Measurements from ENCODE around the gene DAG1. TPM values are rescaled to one million over a fixed set of nuclear protein-coding genes. Genes with fewer than 3 reads are reported as not detected.

The DAG1 gene
- total RNA-seq, 1 experiment from 2014 or later: 93.0 TPM

DNA sequence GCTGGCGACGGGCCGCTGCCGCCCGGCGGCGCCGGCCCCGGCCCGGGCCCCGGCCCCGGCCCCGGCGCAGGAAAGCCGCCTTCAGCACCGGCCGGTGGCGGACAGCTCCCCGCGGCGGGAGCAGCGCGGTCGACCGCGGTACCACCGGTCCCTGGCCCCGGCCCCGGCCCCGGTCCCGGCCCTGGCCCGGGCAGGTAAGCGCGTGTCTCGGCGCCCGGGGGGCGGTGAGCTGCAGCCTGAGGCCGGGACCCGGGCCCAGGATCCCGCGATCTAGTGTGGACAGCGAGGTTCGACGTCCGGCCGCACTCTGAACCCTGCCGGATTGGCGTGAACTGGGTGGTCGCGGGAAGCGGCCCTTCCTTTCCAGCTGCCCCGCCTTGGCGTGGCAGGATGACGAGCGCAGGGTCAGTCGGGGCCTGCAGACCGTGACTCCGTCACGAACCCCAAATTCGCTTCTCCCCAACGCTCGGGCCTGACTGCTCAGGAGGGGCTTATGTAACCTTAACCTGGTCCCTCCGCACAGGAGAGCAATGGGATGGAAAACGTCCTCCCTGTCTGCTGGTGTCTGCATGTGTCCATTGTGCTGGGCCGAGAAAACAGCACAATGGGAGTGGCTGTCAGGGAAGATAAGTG is 84.7 kb downstream of the DAG1 start:
- no CpG with 5 or more reads among the region's 66 CpGs for WGBS (ENCODE audit: extremely low coverage, insufficient read length, low lambda C conversion rate)
- H3K9ac ChIP-seq (ENCODE audit: extremely low read depth, insufficient read length, low read length): no peak overlapping the region
- no peak overlapping the region for H2BK15ac ChIP-seq (ENCODE audit: low read depth, low read length)

More for the DNA sequence above, 84.7 kb downstream of the DAG1 start:
- H3K27ac ChIP-seq (ENCODE audit: insufficient read length, low read depth, low read length): no peak overlapping the region
- Mint-ChIP-seq H3K27me3 (ENCODE audit: low read depth) (peaks cover 12% of the 10 kb centered on the region), H3K9me3 (no peaks in the 10 kb centered on the region), H3K27ac (no peak overlapping the region), H3K36me3 (ENCODE audit: insufficient read depth in 1 of 3, low read depth in 3 of 3) (peaks cover 0 to 7% (median 0%) of the 10 kb centered on the region in 3 experiments; a peak in 3 of 7 replicates), H3K4me3 (peak overlapping the region; percentile 61 to 87), H3K4me1 (peaks cover 16 to 18% of the 10 kb centered on the region in 2 experiments)
- peaks cover 6% of the 10 kb centered on the region; the same call in 1 of the 2 replicates for H3K4me1 ChIP-seq (ENCODE audit: insufficient read depth, low read length)
- no peaks in the 10 kb centered on the region for H3K9me3 ChIP-seq (ENCODE audit: control insufficient read depth, low read depth, low read length)
- no peaks in the 10 kb centered on the region for H3K79me2 ChIP-seq (ENCODE audit: insufficient read depth, low read length)
- no peaks in the 10 kb centered on the region for H3K27me3 ChIP-seq (ENCODE audit: insufficient read depth, low read length)
- TF ChIP-seq, protein P1, sequence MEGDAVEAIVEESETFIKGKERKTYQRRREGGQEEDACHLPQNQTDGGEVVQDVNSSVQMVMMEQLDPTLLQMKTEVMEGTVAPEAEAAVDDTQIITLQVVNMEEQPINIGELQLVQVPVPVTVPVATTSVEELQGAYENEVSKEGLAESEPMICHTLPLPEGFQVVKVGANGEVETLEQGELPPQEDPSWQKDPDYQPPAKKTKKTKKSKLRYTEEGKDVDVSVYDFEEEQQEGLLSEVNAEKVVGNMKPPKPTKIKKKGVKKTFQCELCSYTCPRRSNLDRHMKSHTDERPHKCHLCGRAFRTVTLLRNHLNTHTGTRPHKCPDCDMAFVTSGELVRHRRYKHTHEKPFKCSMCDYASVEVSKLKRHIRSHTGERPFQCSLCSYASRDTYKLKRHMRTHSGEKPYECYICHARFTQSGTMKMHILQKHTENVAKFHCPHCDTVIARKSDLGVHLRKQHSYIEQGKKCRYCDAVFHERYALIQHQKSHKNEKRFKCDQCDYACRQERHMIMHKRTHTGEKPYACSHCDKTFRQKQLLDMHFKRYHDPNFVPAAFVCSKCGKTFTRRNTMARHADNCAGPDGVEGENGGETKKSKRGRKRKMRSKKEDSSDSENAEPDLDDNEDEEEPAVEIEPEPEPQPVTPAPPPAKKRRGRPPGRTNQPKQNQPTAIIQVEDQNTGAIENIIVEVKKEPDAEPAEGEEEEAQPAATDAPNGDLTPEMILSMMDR (conservative IDR thresholded peaks at IDR 0.05): no peak
- no peak overlapping the region for H3K14ac ChIP-seq (ENCODE audit: insufficient read depth, low read length)
- no peak overlapping the region for H3K23ac ChIP-seq (ENCODE audit: insufficient read length, low read depth, low read length)
- no peak overlapping the region for H2BK12ac ChIP-seq (ENCODE audit: insufficient read length, low read depth, low read length)
- no peak overlapping the region for H3T11ph ChIP-seq (ENCODE audit: low read length)
- no peak overlapping the region for H3K56ac ChIP-seq (ENCODE audit: insufficient read length, low read depth, low read length)
- H2BK5ac ChIP-seq (ENCODE audit: insufficient read length, low read length): no peak overlapping the region
- H3K18ac ChIP-seq (ENCODE audit: insufficient read length, low read depth, low read length): no peak overlapping the region
- H4K5ac ChIP-seq (ENCODE audit: insufficient read length, low read depth, low read length): no peak overlapping the region
- H4K20me1 ChIP-seq (ENCODE audit: control insufficient read depth, insufficient read depth, insufficient read length): no peaks in the 10 kb centered on the region
- H2BK20ac ChIP-seq (ENCODE audit: low read depth, low read length, poor library complexity, severe bottlenecking): no peak overlapping the region
- H2AK5ac ChIP-seq (ENCODE audit: insufficient read length, low read length): no peak overlapping the region
- no peak overlapping the region for H4K8ac ChIP-seq (replicated peaks; ENCODE audit: insufficient read length, low read depth, low read length)
- H3K79me1 ChIP-seq (ENCODE audit: insufficient read depth, low read depth, low read length, poor library complexity, severe bottlenecking): no peaks in the 10 kb centered on the region
- peak overlapping the region; percentile 48 for H3K4me2 ChIP-seq (ENCODE audit: insufficient read depth, insufficient read length, low read length)
- DNase-seq: peak; percentile 62
- no peak overlapping the region for H4K91ac ChIP-seq (ENCODE audit: insufficient read length, low read depth, low read length)
- no peak overlapping the region for H2BK120ac ChIP-seq (ENCODE audit: low read depth, low read length, poor library complexity, severe bottlenecking)
- H3K23me2 ChIP-seq (ENCODE audit: insufficient read length, low read depth, low read length, poor library complexity, severe bottlenecking): peaks cover 13% of the 10 kb centered on the region
- no peak overlapping the region for H3K4ac ChIP-seq (ENCODE audit: low read depth, low read length)
- no peak overlapping the region for H2AFZ ChIP-seq (ENCODE audit: low read length)

Measured in H9 (cell line).